GM13976 (cell line): ENCODE data around the gene PPP1R9A.

Experiments
- DNase-seq: peaks from one replicate; pipeline ENCODE4 v3.0.0; 2012; ENCODE audit warnings: low spot score
- CTCF ChIP-seq: IDR thresholded peaks from 2 replicates; pipeline ENCODE4 v1.5.1; 2012; ENCODE audit warnings: borderline replicate concordance, mild to moderate bottlenecking; ENCODE audit not compliant: insufficient read depth; ENCODE audit errors: extremely low read depth, missing control alignments, control extremely low read depth
- in situ Hi-C: fragments of 300-500 bp; cut with MboI; formaldehyde crosslinking; loops from one replicate; pipeline ENCODE4 v1.12.0; 2022; ENCODE audit warnings: low sequenced_read_pairs, mixed read lengths, inconsistent platforms; ENCODE audit not compliant: unreplicated experiment

The PPP1R9A gene

GRCh38 chr7:94877731-94878670, 29.4 kb upstream of the PPP1R9A start:
- in situ Hi-C loops, result no loop called here
- DNase-seq, result no peak
- TF ChIP-seq CTCF, result no peak

GRCh38 chr7:94882891-94883290, 24.5 kb upstream of the PPP1R9A start:
- no peak for DNase-seq
- TF ChIP-seq CTCF, result no peak
- in situ Hi-C loops, result no loop called here

GRCh38 chr7:94883616-94884015, 23.8 kb upstream of the PPP1R9A start:
- no peak for TF ChIP-seq CTCF
- no peak for DNase-seq
- in situ Hi-C loops, result no loop called here

- TF ChIP-seq CTCF, result no peak
- in situ Hi-C loops, result no loop called here
- DNase-seq, result no peak
These were observed 18.8 kb upstream of the PPP1R9A start for GRCh38 chr7:94888551-94888950.

GRCh38 chr7:94888995-94889523, 18.3 kb upstream of the PPP1R9A start:
- TF ChIP-seq CTCF, result no peak
- in situ Hi-C loops, result no loop called here
- no peak for DNase-seq

GRCh38 chr7:94890216-94890615, 17.2 kb upstream of the PPP1R9A start:
- TF ChIP-seq CTCF, result no peak
- in situ Hi-C loops, result no loop called here
- DNase-seq, result no peak
